ENCODE measurements around the gene MUCL3.

DNA sequence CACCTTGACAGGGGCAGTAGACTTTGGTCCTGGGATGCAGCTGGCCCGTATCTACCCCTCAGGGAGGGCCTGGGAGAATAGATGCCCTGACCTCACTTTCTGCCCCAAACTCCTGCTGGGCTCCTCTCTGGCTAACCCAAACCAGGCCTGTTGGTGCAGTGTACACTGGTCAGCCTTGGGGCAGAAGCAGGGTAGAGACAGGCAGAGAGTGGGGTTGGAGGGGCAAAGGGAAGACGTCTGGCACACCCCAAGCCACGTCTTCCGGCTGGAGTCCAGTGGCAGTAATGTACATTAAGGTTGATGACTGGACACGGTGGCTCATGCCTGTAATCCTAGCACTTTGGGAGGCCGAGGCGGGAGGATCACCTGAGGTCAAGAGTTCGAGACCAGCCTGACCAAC lies 47.1 kb upstream of the MUCL3 start:
- TF ChIP-seq, protein P1, sequence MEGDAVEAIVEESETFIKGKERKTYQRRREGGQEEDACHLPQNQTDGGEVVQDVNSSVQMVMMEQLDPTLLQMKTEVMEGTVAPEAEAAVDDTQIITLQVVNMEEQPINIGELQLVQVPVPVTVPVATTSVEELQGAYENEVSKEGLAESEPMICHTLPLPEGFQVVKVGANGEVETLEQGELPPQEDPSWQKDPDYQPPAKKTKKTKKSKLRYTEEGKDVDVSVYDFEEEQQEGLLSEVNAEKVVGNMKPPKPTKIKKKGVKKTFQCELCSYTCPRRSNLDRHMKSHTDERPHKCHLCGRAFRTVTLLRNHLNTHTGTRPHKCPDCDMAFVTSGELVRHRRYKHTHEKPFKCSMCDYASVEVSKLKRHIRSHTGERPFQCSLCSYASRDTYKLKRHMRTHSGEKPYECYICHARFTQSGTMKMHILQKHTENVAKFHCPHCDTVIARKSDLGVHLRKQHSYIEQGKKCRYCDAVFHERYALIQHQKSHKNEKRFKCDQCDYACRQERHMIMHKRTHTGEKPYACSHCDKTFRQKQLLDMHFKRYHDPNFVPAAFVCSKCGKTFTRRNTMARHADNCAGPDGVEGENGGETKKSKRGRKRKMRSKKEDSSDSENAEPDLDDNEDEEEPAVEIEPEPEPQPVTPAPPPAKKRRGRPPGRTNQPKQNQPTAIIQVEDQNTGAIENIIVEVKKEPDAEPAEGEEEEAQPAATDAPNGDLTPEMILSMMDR (IDR thresholded peaks at IDR 0.05), result no peak
- TF ChIP-seq POLR2AphosphoS5 (IDR thresholded peaks at IDR 0.05) (no peak), POLR2A (IDR thresholded peaks at IDR 0.05) (no peak)
